Measurements from ENCODE around the gene FAM3B.

The FAM3B gene

GRCh38 chr21:41342035-41342434, 25.4 kb downstream of the FAM3B start:
- no peak for DNase-seq (ENCODE audit: low read depth in 2 of 2)
- H3K4me3 ChIP-seq (replicated peaks in 1 of 2; ENCODE audit: low read depth in 2 of 2, low read length in 2 of 2), result no peak overlapping the region
- no peak for TF ChIP-seq CTCF (IDR thresholded peaks at IDR 0.05; ENCODE audit: low read depth, low read length)

- no peak overlapping the region for H3K4me3 ChIP-seq (replicated peaks in 1 of 2; ENCODE audit: low read depth in 2 of 2, low read length in 2 of 2)
- no peak for TF ChIP-seq CTCF (IDR thresholded peaks at IDR 0.05; ENCODE audit: low read depth, low read length)
- DNase-seq (ENCODE audit: low read depth in 2 of 2), result no peak
These were observed 27.5 kb downstream of the FAM3B start for GRCh38 chr21:41344146-41344545.

GRCh38 chr21:41345356-41345755, 28.8 kb downstream of the FAM3B start:
- H3K4me3 ChIP-seq (replicated peaks in 1 of 2; ENCODE audit: low read depth in 2 of 2, low read length in 2 of 2), result no peak overlapping the region
- no peak for TF ChIP-seq CTCF (IDR thresholded peaks at IDR 0.05; ENCODE audit: low read depth, low read length)
- DNase-seq (ENCODE audit: low read depth in 2 of 2), result no peak

- H3K4me3 ChIP-seq (replicated peaks in 1 of 2; ENCODE audit: low read depth in 2 of 2, low read length in 2 of 2), result no peak overlapping the region
- no peak for TF ChIP-seq CTCF (IDR thresholded peaks at IDR 0.05; ENCODE audit: low read depth, low read length)
- DNase-seq (ENCODE audit: low read depth in 2 of 2), result no peak
These were observed 29.5 kb downstream of the FAM3B start for GRCh38 chr21:41345934-41346685.

GRCh38 chr21:41346758-41347157, 30.2 kb downstream of the FAM3B start:
- no peak for DNase-seq (ENCODE audit: low read depth in 2 of 2)
- TF ChIP-seq CTCF (IDR thresholded peaks at IDR 0.05; ENCODE audit: low read depth, low read length), result no peak
- no peak overlapping the region for H3K4me3 ChIP-seq (replicated peaks in 1 of 2; ENCODE audit: low read depth in 2 of 2, low read length in 2 of 2)

- no peak for TF ChIP-seq CTCF (IDR thresholded peaks at IDR 0.05; ENCODE audit: low read depth, low read length)
- no peak overlapping the region for H3K4me3 ChIP-seq (replicated peaks in 1 of 2; ENCODE audit: low read depth in 2 of 2, low read length in 2 of 2)
- no peak for DNase-seq (ENCODE audit: low read depth in 2 of 2)
These were observed 31.8 kb downstream of the FAM3B start for GRCh38 chr21:41348434-41348833.

GRCh38 chr21:41349126-41349525, 32.5 kb downstream of the FAM3B start:
- no peak for TF ChIP-seq CTCF (IDR thresholded peaks at IDR 0.05; ENCODE audit: low read depth, low read length)
- H3K4me3 ChIP-seq (replicated peaks in 1 of 2; ENCODE audit: low read depth in 2 of 2, low read length in 2 of 2), result no peak overlapping the region
- no peak for DNase-seq (ENCODE audit: low read depth in 2 of 2)

Measured in cardiac fibroblast (primary cell).